HG03571 (cell line): ENCODE data around the gene PDX1.

Experiments used
- ATAC-seq: cut with Tn5 transposase; IDR thresholded peaks from one replicate; pipeline ENCODE4 v1.9.1; 2021; ENCODE audit not compliant: unreplicated experiment

Gene PDX1

GRCh38 chr13:27969082-27969865 lies 49.5 kb downstream of the PDX1 start, which contains the start of gene CDX2:
Gene CDX2, minus strand, starts transcription at chr13:27969315. Its CDS starts 309 bp downstream, at chr13:27969006.
- no peak for ATAC-seq

- ATAC-seq, result no peak
Measured at GRCh38 chr13:27969866-27970229, 50.0 kb downstream of the PDX1 start.

- ATAC-seq, result no peak
Measured at GRCh38 chr13:27970382-27971235, 50.8 kb downstream of the PDX1 start.

- no peak for ATAC-seq
Measured at GRCh38 chr13:27971236-27971645, 51.4 kb downstream of the PDX1 start.

GRCh38 chr13:27971776-27972477 lies 52.1 kb downstream of the PDX1 start:
- no peak for ATAC-seq

- ATAC-seq, result no peak
Measured at GRCh38 chr13:27972478-27972820, 52.6 kb downstream of the PDX1 start.

GRCh38 chr13:27973291-27973690 lies 53.5 kb downstream of the PDX1 start:
- ATAC-seq, result no peak

- ATAC-seq, result no peak
Measured at GRCh38 chr13:27973961-27974662, 54.3 kb downstream of the PDX1 start.
